ENCODE data around the gene TRIM8. TPM values are rescaled to one million over a fixed set of nuclear protein-coding genes. Genes with fewer than 3 reads are reported as not detected.

The TRIM8 gene
- total RNA-seq, 1 donor from 2014 or later = 81.6 TPM

Other genes with a start within 250 kb of the TRIM8 start
- gene NFKB2, start 248.8 kb upstream of the TRIM8 start, total RNA-seq (ENCODE audit: low replicate concordance) = 29.7 and 47.1 TPM in 2 replicates
- gene PSD, start 225.7 kb upstream of the TRIM8 start, total RNA-seq (ENCODE audit: low replicate concordance) = 7.8 and 9.3 TPM in 2 replicates
- 14.8 and 19.0 TPM in 2 replicates for gene FBXL15, start 223.6 kb upstream of the TRIM8 start, total RNA-seq (ENCODE audit: low replicate concordance)
- 44.5 and 86.1 TPM in 2 replicates for gene CUEDC2, start 211.9 kb upstream of the TRIM8 start, total RNA-seq (ENCODE audit: low replicate concordance)
- gene C10orf95, start 192.9 kb upstream of the TRIM8 start, total RNA-seq (ENCODE audit: low replicate concordance) = 0.75 and 2.3 TPM in 2 replicates
- gene ACTR1A, start 141.8 kb upstream of the TRIM8 start, total RNA-seq (ENCODE audit: low replicate concordance) = 73.1 and 95.4 TPM in 2 replicates
- 18.5 and 29.4 TPM in 2 replicates for gene SUFU, start 140.5 kb upstream of the TRIM8 start, total RNA-seq (ENCODE audit: low replicate concordance)
- gene ARL3, start 69.9 kb downstream of the TRIM8 start, total RNA-seq (ENCODE audit: low replicate concordance) = 12.2 and 15.8 TPM in 2 replicates
- 27.8 and 35.8 TPM in 2 replicates for gene SFXN2, start 70.2 kb downstream of the TRIM8 start, total RNA-seq (ENCODE audit: low replicate concordance)
- 40.3 and 80.4 TPM in 2 replicates for gene WBP1L, start 99.5 kb downstream of the TRIM8 start, total RNA-seq (ENCODE audit: low replicate concordance)
- gene CYP17A1, start 192.9 kb downstream of the TRIM8 start, total RNA-seq (ENCODE audit: low replicate concordance) = 0.14 TPM in 1 of 2 replicates, not detected in the other
- gene BORCS7, start 209.8 kb downstream of the TRIM8 start, total RNA-seq (ENCODE audit: low replicate concordance) = 19.0 and 21.8 TPM in 2 replicates
- gene AS3MT, start 225.0 kb downstream of the TRIM8 start, total RNA-seq (ENCODE audit: low replicate concordance) = 4.2 and 4.9 TPM in 2 replicates

Measured in type B pancreatic cell (in vitro differentiated cells).